GM21367 (cell line): Measurements from ENCODE around the gene PSTK.

Experiments used
- ATAC-seq: cut with Tn5 transposase; IDR thresholded peaks from one replicate; pipeline ENCODE4 v1.9.1; 2021; ENCODE audit not compliant: unreplicated experiment

The PSTK gene

GRCh38 chr10:122980209-122981065 lies at the start of gene PSTK:
Gene PSTK (plus strand): TSS chr10:122980401. CDS start chr10:122980480, 79 bp downstream.
- ATAC-seq = peak; percentile 91

- ATAC-seq = no peak
Measured at GRCh38 chr10:122931088-122931906, 48.9 kb upstream of the PSTK start.

- ATAC-seq = no peak
Measured at GRCh38 chr10:122939133-122939855, 40.9 kb upstream of the PSTK start.

GRCh38 chr10:122939856-122940543 lies 40.2 kb upstream of the PSTK start:
- no peak for ATAC-seq

- ATAC-seq = no peak
Measured at GRCh38 chr10:122949296-122949695, 30.9 kb upstream of the PSTK start.

GRCh38 chr10:122953902-122954730 lies 26.1 kb upstream of the PSTK start, which contains the start of gene C10orf88:
Gene C10orf88 (minus strand): TSS chr10:122954227. CDS start chr10:122954178, 49 bp downstream.
- ATAC-seq = peak; percentile 98

GRCh38 chr10:122954731-122955050 lies 25.5 kb upstream of the PSTK start:
- ATAC-seq = no peak

GRCh38 chr10:122955892-122956291 lies 24.3 kb upstream of the PSTK start:
- no peak for ATAC-seq

GRCh38 chr10:122957474-122957873 lies 22.7 kb upstream of the PSTK start:
- ATAC-seq = no peak

GRCh38 chr10:122962405-122962804 lies 17.8 kb upstream of the PSTK start:
- no peak for ATAC-seq

- no peak for ATAC-seq
Measured at GRCh38 chr10:122966879-122967278, 13.3 kb upstream of the PSTK start.

GRCh38 chr10:122968698-122969097 lies 11.5 kb upstream of the PSTK start:
- no peak for ATAC-seq

- no peak for ATAC-seq
Measured at GRCh38 chr10:122974023-122974422, 6.2 kb upstream of the PSTK start.

- no peak for ATAC-seq
Measured at GRCh38 chr10:122974543-122975064, 5.6 kb upstream of the PSTK start.

- no peak for ATAC-seq
Measured at GRCh38 chr10:122981066-122981464, 864 bp downstream of the PSTK start.

- ATAC-seq = no peak
Measured at GRCh38 chr10:122983898-122984297, 3.7 kb downstream of the PSTK start.

- no peak for ATAC-seq
Measured at GRCh38 chr10:122984708-122985107, 4.5 kb downstream of the PSTK start.

- ATAC-seq = no peak
Measured at GRCh38 chr10:122986335-122986734, 6.1 kb downstream of the PSTK start.

GRCh38 chr10:122988501-122988900 lies 8.3 kb downstream of the PSTK start:
- ATAC-seq = no peak

GRCh38 chr10:122990278-122990677 lies 10.1 kb downstream of the PSTK start:
- ATAC-seq = no peak
